NT2/D1 (cell line): ENCODE measurements around the gene ATXN10.

Source experiments
- SUZ12 ChIP-seq: IDR thresholded peaks from 2 replicates; pipeline ENCODE4 v1.6.1; 2011; ENCODE audit not compliant: insufficient read length, insufficient read depth; ENCODE audit errors: extremely low read depth
- YY1 ChIP-seq: IDR thresholded peaks from 2 replicates; pipeline ENCODE4 v1.6.1; 2011; ENCODE audit not compliant: insufficient read length, insufficient read depth
- ZNF274 ChIP-seq: IDR thresholded peaks from 2 replicates; pipeline ENCODE4 v1.6.1; 2011; ENCODE audit warnings: mild to moderate bottlenecking, low read depth, low read length

GRCh38 chr22:45833613-45834012, 162.0 kb downstream of the ATXN10 start:
- TF ChIP-seq ZNF274 (no peak), YY1 (no peak), SUZ12 (no peak)
